Heart right ventricle (tissue), 16 donors: ENCODE data around the gene CMTM1. TPM values are rescaled to one million over a fixed set of nuclear protein-coding genes. Genes with fewer than 3 reads are reported as not detected.

Experiments
- ATAC-seq, 8 donors: fragments of 200-7000 bp; cut with Tn5 transposase; one replicate each; pipeline ENCODE4 v1.9.1; 2020; ENCODE audit warnings: mild to moderate bottlenecking in 8 of 8, moderate library complexity in 8 of 8, moderate number of reproducible peaks in 1 of 8
- DNase-seq, 2 donors: peaks; one replicate each; pipeline ENCODE4 v3.0.0-alpha.2; 2020
- H3K27ac ChIP-seq, 10 donors: fragments of 200-600 bp; sonication (generic) in 2 of 10; one replicate each; pipeline versions ENCODE4 v1.5.0 to v1.8.0; 2020 to 2022; ENCODE audit warnings: mild to moderate bottlenecking in 3 of 10
- H3K27me3 ChIP-seq, 7 donors: fragments of 200-600 bp; one replicate each; pipeline ENCODE4 v1.8.0; 2021 to 2022; ENCODE audit warnings: mild to moderate bottlenecking in 2 of 7
- H3K36me3 ChIP-seq, 9 donors: fragments of 200-600 bp; sonication (generic) in 1 of 9; one replicate each; pipeline versions ENCODE4 v1.5.0 to v1.8.0; 2020 to 2022; ENCODE audit warnings: mild to moderate bottlenecking in 2 of 9
- H3K4me1 ChIP-seq, 9 donors: fragments of 200-600 bp; sonication (generic) in 1 of 9; one replicate each; pipeline versions ENCODE4 v1.5.0 to v1.8.0; 2020 to 2022; ENCODE audit warnings: mild to moderate bottlenecking in 4 of 9
- H3K4me3 ChIP-seq, 10 donors: fragments of 200-600 bp; sonication (generic) in 2 of 10; one replicate each; pipeline versions ENCODE4 v1.5.0 to v1.8.0; 2020 to 2022; ENCODE audit warnings: mild to moderate bottlenecking in 7 of 10, moderate library complexity in 2 of 10
- H3K9me3 ChIP-seq, 11 donors: fragments of 200-600 bp in 10 of 11; sonication (generic) in 2 of 11; one replicate each; pipeline versions ENCODE4 v1.5.0 to v1.8.0; 2013 to 2022; ENCODE audit warnings: mild to moderate bottlenecking in 2 of 11, control low read depth in 1 of 11, moderate library complexity in 1 of 11
- CTCF ChIP-seq, 9 donors: fragments of 200-600 bp; sonication (generic) in 2 of 9; IDR thresholded peaks; one replicate each; pipeline versions ENCODE4 v1.5.0 to v1.8.0; 2021 to 2022; ENCODE audit warnings: antibody characterized with exemption in 9 of 9, mild to moderate bottlenecking in 5 of 9, moderate library complexity in 1 of 9
- WGBS, 2 donors: extraction: QIAGEN DNeasy Blood & Tissue Kit; methylation state at CpG; one replicate each; pipeline ENCODE4 v1.1.7; 2013; ENCODE audit warnings: inconsistent platforms in 1 of 2; 5-methylcytosine and 5-hydroxymethylcytosine counted together
- intact Hi-C, 10 donors: fragments of 100-400 bp; cut with DNase I; formaldehyde crosslinking; loops; one replicate each; pipeline versions ENCODE4 v1.11.1 to v1.14.2; 2022
- polyA plus RNA-seq, 2 donors: library from polyadenylated mRNA; stranded (reverse); fragments of 200-250 nt; gene quantifications; one replicate each; pipeline ENCODE4 v1.2.3, GENCODE V29; 2013
- total RNA-seq, 10 donors: library from RNA; stranded (reverse); fragmentation: NEBNext Ultra II Directional in 3 of 10; extraction: Animal tissue kit (Norgen Biotek cat#: 25700) in 3 of 10; gene quantifications; one replicate each; pipeline versions ENCODE4 v1.2.1 to v1.2.4, GENCODE V29; 2021 to 2023
- donor health status: Arrhythmogenic right ventricular cardiomyopathy.
- donor health status: ischemic (EF 13 %, LVEDD 7.1; RV severe dilation, severe dysfunction).
- donor health status: healthy with polysubstance abuse.
- donor health status: DM: no; HTN: yes; CAD: no.
- donor health status: DM: no; HTN: no; CAD: no.
- donor health status: ischemic (EF 25% LVEDD 6.9; RV normal size, moderate dysfunction).
- donor health status: ischemic (EF 25% LVEDD 5.7; RV mildly dilated, moderate dysfunction).
- donor health status: healthy.
- donor health status: DM: yes; HTN: yes; CAD: no.
- donor health status: Ischemic cardiomyopathy.
- donor health status: ischemic (EF 35%, LVEDD 5.7; RV mildly dilated, moderate dysfunction).
- donor health status: nonischemic (EF 11% LVEDD 7.7; RV severe dilation, severe dysfunction).
- donor health status: DM: yes; HTN: yes; CAD: no.
- donor health status: PGD.
- donor health status: ischemic (EF 29% LVEDD 5.4; RV normal size, mild dysfunction).
- donor health status: nonischemic (EF 23%, LVEDD 6.1; RV moderate dilation, normal function).

Gene CMTM1
- total and polyA plus RNA-seq, 12 donors, result 0.19 to 2.1 (median 0.95) TPM; not detected in 1

GRCh38 chr16:66544016-66544757, 22.1 kb upstream of the CMTM1 start:
- TF ChIP-seq CTCF (IDR thresholded peaks at IDR 0.05), result no peak
- intact Hi-C loops, result loop anchor here in 1 of 10 donors (2.0 kb wide), 1 partner anchor 23 kb away; no protein-coding TSS in a partner anchor
- H3K4me1 ChIP-seq, result peaks cover 0 to 43% (median 24%) of the 10 kb centered on the region in 9 donors
- peaks cover 0 to 76% (median 10%) of the 10 kb centered on the region in 9 donors for H3K36me3 ChIP-seq
- 74 to 79% methylated on average over 7 of the region's 7 CpGs for WGBS, 2 donors
- H3K27me3 ChIP-seq, result no peaks in the 10 kb centered on the region
- H3K9me3 ChIP-seq, result no peaks in the 10 kb centered on the region
- DNase-seq (no peak), ATAC-seq (no peak)
- H3K4me3 ChIP-seq, result no peak overlapping the region
- peak overlapping the region in 2 of 10 donors; percentile 12 to 69 for H3K27ac ChIP-seq

GRCh38 chr16:66547101-66547989, 18.9 kb upstream of the CMTM1 start:
- WGBS, 2 donors, result 96 to 98% methylated on average over 5 of the region's 5 CpGs
- H3K9me3 ChIP-seq, result no peaks in the 10 kb centered on the region
- H3K4me3 ChIP-seq, result no peak overlapping the region
- no peaks in the 10 kb centered on the region for H3K27me3 ChIP-seq
- no peak for TF ChIP-seq CTCF (IDR thresholded peaks at IDR 0.05)
- ATAC-seq (no peak), DNase-seq (no peak)
- peaks cover 0 to 47% (median 5%) of the 10 kb centered on the region in 9 donors for H3K36me3 ChIP-seq
- peak overlapping the region in 3 of 10 donors; percentile 96 to 100 (median 99) for H3K27ac ChIP-seq
- peaks cover 5 to 60% (median 41%) of the 10 kb centered on the region in 9 donors for H3K4me1 ChIP-seq
- intact Hi-C loops, result no loop called here

GRCh38 chr16:66548068-66548467, 18.2 kb upstream of the CMTM1 start:
- peaks cover 0 to 45% (median 5%) of the 10 kb centered on the region in 9 donors for H3K36me3 ChIP-seq
- no peak overlapping the region for H3K4me3 ChIP-seq
- intact Hi-C loops, result loop anchor here in 2 of 10 donors (1.0 to 2.0 kb wide), 2 partner anchors 21 to 31 kb away; no protein-coding TSS in a partner anchor
- H3K27me3 ChIP-seq, result no peaks in the 10 kb centered on the region
- H3K9me3 ChIP-seq, result no peaks in the 10 kb centered on the region
- ATAC-seq (no peak), DNase-seq (no peak)
- WGBS, 2 donors, result 88 to 93% methylated on average over 4 of the region's 4 CpGs
- peak overlapping the region in 8 of 10 donors; percentile 40 to 100 (median 98) for H3K27ac ChIP-seq
- TF ChIP-seq CTCF (IDR thresholded peaks at IDR 0.05), result no peak
- H3K4me1 ChIP-seq, result peaks cover 5 to 63% (median 45%) of the 10 kb centered on the region in 9 donors

GRCh38 chr16:66548868-66549267, 17.4 kb upstream of the CMTM1 start:
- H3K4me1 ChIP-seq, result peaks cover 5 to 67% (median 53%) of the 10 kb centered on the region in 9 donors
- intact Hi-C loops, result loop anchor here in 2 of 10 donors (1.0 to 2.0 kb wide), 2 partner anchors 22 to 32 kb away; no protein-coding TSS in a partner anchor
- no peak for TF ChIP-seq CTCF (IDR thresholded peaks at IDR 0.05)

More at GRCh38 chr16:66548868-66549267, 17.4 kb upstream of the CMTM1 start:
- DNase-seq (no peak), ATAC-seq (no peak)
- Histone ChIP-seq H3K27ac (peak overlapping the region; percentile 88 to 100 (median 98)), H3K4me3 (peak overlapping the region; percentile 64 to 93 (median 82)), H3K36me3 (peaks cover 0 to 37% (median 5%) of the 10 kb centered on the region in 9 donors), H3K9me3 (no peaks in the 10 kb centered on the region), H3K27me3 (no peaks in the 10 kb centered on the region)
- WGBS, 2 donors, result 64 to 68% methylated on average over 9 of the region's 9 CpGs
